ENCODE results near the gene NELL2. TPM values are rescaled to one million over a fixed set of nuclear protein-coding genes. Genes with fewer than 3 reads are reported as not detected.

Gene NELL2
- 1.5 TPM in 1 of 2 replicates, not detected in the other for total RNA-seq

DNA sequence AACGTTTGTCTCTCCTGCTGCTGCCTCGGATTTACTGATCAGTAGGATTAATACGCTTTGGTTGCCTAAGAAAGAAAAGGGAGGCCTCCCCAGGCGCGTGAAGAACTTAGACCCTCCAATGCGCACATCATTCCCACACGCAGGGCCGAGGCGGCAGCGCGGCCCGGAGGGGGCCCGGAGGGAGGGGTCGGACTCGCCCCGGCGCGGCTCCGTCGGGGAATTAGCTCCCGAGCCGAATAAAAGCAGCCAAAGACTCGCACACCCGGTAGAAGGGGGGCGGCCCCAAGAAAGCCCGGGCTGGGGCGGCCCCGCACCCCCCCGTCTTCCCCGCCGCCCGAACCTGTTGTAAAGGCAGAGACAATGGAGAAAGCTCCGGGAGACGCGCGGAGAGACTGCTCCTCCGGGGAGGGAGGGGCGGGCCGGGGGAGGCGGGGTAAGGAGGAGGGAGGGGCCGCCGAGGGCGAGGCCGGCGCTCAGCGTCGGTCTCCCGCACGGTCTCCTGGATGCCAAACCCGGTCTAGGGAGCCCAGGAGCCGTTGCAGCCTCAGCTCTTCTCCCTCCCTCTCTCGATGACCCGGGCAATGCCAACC lies at the start of gene NELL2:
NELL2 (minus strand) TSS at position 362 of the 590 bp plus-strand sequence. CDS start 446 bp downstream, outside the sequence.

Other genes starting within 250 kb of the NELL2 start
- gene DBX2, start 174.8 kb upstream of the NELL2 start, total RNA-seq, result not detected in 2 replicates

Data from bronchus fibroblast of lung (primary cell).